Renal pelvis (tissue), 12 donors: ENCODE data around the gene SH3BP2. TPM values are rescaled to one million over a fixed set of nuclear protein-coding genes. Genes with fewer than 3 reads are reported as not detected.
A peak's percentile ranks its signal among the peaks of the same experiment; 100 is the strongest.

ENCODE experiments used
- DNase-seq: peaks from one replicate; pipeline ENCODE4 v3.0.0-alpha.2; 2013
- long read RNA-seq, 16 experiments: transcript quantifications; one replicate each; lab custom pipeline, GENCODE V29; 2026
- polyA plus RNA-seq, 3 donors: library from polyadenylated mRNA; unstranded; fragments of 120-200 nt; gene quantifications; one replicate each; pipeline ENCODE4 v1.2.1, GENCODE V29; 2013; ENCODE audit not compliant: insufficient read length in 3 of 3

SH3BP2 gene
- polyA plus RNA-seq, result 10 to 100 TPM; 36.8 to 56.6 (median 46.1) TPM
- long read RNA-seq, donor 1, partial matches to known transcripts, result 0 of 1 reads
- long read RNA-seq, donor 1, other reads (novel, unspliced or antisense), result 0 of 1 reads
- long read RNA-seq, donor 2, partial matches to known transcripts, result 10 of 13 reads
- long read RNA-seq, donor 2, other reads (novel, unspliced or antisense), result 0 of 13 reads
- long read RNA-seq, donor 3, full-length matches to known transcripts, result 6 of 6 reads
- long read RNA-seq, donor 3, partial matches to known transcripts, result 0 of 6 reads
- long read RNA-seq, donor 3, other reads (novel, unspliced or antisense), result 0 of 6 reads
- long read RNA-seq, donor 4, partial matches to known transcripts, result 0 of 8 reads
- long read RNA-seq, donor 4, other reads (novel, unspliced or antisense), result 0 of 8 reads
- long read RNA-seq, donor 5, result 0 reads
- long read RNA-seq, donor 6, full-length matches to known transcripts, result 3 of 3 reads
- long read RNA-seq, donor 6, partial matches to known transcripts, result 0 of 3 reads
- long read RNA-seq, donor 6, other reads (novel, unspliced or antisense), result 0 of 3 reads
- long read RNA-seq, donor 7, partial matches to known transcripts, result 12 of 16 reads
- long read RNA-seq, donor 7, other reads (novel, unspliced or antisense), result 0 of 16 reads
- long read RNA-seq, donor 8, partial matches to known transcripts, result 0 of 1 reads
- long read RNA-seq, donor 8, other reads (novel, unspliced or antisense), result 0 of 1 reads
- long read RNA-seq, donor 9, partial matches to known transcripts, result 0 of 5 reads
- long read RNA-seq, donor 9, other reads (novel, unspliced or antisense), result 0 of 5 reads
- long read RNA-seq, donor 10, partial matches to known transcripts, result 0 of 5 reads
- long read RNA-seq, donor 10, other reads (novel, unspliced or antisense), result 0 of 5 reads
- long read RNA-seq, donor 11, partial matches to known transcripts, result 0 of 7 reads
- long read RNA-seq, donor 11, other reads (novel, unspliced or antisense), result 0 of 7 reads
- long read RNA-seq, donor 12, full-length matches to known transcripts, result 6 of 6 reads
- long read RNA-seq, donor 12, partial matches to known transcripts, result 0 of 6 reads
- long read RNA-seq, donor 12, other reads (novel, unspliced or antisense), result 0 of 6 reads
- long read RNA-seq, donor 13, partial matches to known transcripts, result 0 of 1 reads
- long read RNA-seq, donor 13, other reads (novel, unspliced or antisense), result 0 of 1 reads
- long read RNA-seq, donor 14, result 0 reads
- long read RNA-seq, donor 15, full-length matches to known transcripts, result 9 of 9 reads
- long read RNA-seq, donor 15, partial matches to known transcripts, result 0 of 9 reads
- long read RNA-seq, donor 15, other reads (novel, unspliced or antisense), result 0 of 9 reads
- long read RNA-seq, donor 16, partial matches to known transcripts, result 0 of 6 reads
- long read RNA-seq, donor 16, other reads (novel, unspliced or antisense), result 0 of 6 reads

GRCh38 chr4:2792711-2793585 lies at the start of gene SH3BP2:
SH3BP2 (plus strand) TSS chr4:2793085; CDS start chr4:2820618, 27,533 bp downstream.
- no peak for DNase-seq

DNA sequence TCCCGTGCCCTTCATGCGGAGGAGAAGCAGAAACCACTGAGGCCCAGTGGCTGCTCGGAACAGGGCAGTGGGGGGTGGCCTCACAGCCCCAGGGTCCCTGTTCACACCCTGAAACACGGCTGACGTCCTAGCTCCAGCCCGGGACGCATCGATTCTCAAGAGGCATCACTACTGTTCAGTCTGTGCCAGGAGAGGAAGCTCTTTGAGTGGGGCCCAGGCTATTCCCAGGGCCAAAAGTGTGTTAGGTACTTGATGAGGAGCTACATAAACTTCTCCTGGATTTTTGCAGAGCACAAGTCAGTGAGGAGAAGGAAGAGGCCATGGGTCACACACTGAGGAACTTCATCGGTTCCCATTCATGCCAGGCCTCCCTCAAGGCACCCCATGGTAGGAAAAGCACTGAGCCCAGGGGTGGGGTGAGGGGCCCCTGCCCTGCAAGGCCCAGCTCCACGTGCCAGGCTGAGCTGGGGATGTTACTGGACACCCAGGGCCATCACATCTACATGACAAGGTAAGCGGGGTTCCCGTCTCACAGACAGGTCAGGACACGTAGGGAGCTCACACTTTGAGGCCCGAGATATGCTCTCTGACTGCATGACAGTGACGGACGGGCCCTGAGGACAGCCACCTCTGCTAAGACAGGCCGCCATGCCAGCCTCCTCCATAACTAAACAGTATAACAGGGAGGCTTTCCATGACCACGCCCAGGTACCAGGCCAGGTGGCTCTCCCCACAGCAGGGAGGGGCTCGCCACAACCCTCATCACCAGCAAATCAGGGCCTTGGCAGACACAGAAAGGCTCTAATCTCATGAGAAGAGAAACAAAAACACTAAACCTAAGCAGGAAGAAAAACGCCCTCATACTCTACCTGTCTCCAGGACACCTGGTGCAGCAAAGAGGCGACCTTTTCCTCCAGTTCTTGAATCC lies 49.1 kb upstream of the SH3BP2 start:
- DNase-seq, result no peak

DNA sequence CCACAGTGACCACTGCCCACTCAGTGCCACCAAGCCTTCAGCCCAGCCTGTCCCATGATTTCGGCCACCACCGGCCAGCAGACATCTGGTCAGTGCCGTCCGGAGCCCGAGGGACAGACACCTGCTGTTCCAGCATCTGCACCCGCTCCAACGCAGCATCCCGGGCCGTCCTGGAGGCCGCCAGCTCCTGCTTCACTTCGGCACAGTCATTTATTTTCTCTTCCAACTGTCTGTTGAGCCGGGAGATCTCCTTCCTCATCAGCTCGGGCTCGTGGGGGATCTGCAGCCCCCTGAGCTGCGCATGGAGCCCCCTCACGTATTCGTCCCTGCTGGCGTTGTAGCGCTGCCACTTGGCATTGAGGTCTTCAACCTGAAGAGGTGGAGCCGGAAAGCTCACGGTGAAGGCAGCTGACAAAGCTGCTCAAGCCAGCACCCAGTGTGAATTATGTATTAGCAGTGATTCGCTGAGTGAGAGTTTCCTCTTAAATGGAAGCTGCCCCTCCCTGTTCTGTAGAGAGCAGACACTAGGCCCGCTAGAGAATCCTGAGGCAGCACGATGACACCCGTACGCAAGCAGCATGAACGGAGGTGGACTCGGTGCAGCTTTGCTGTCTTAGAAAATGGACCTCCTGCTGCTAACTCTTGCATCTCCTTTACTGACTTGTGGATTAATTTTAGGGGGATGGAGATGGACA lies 48.2 kb upstream of the SH3BP2 start:
- DNase-seq, result no peak

GRCh38 chr4:2745516-2745915 lies 47.4 kb upstream of the SH3BP2 start:
- DNase-seq, result no peak

- DNase-seq, result no peak
Measured at GRCh38 chr4:2745981-2746806, 46.7 kb upstream of the SH3BP2 start.

DNA sequence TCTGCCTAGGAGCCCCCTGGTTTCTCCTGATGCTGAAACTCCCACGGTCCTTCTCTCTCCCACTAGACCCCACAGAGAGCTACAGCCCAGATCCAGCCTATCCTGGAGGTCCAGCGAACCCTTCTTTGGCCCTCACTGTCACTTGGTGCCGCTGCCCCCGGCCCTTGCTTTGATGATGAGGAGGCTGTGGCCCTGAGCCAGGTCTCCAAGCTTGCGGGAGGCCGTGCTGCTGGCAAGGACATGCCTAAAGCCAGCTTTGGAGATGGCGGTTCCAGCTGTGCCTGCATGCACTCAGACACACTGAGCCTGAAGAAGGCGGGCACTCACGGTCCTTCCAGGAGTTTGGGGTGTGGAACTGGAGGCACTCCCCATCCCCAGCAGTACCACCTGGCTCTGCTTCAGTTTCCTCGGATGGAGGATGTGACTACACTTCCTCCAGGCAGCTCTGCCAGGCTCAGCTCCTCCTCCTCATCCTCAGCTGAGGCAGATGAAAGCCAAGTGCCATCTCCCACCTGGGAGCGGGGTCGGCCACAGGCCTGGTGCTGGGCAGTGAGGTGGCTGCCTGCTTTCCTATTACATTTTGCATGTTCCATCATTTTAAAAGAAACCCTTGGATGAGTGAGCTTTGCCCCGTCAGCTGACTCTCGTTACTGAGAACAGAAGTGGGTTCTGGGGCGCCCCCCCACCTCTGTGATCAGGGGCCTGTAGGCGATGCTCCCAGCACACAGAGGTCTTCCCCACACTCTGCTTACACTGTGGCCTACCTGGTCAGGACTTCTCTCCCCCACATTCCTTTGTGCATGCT lies 45.8 kb upstream of the SH3BP2 start:
- no peak for DNase-seq

DNA sequence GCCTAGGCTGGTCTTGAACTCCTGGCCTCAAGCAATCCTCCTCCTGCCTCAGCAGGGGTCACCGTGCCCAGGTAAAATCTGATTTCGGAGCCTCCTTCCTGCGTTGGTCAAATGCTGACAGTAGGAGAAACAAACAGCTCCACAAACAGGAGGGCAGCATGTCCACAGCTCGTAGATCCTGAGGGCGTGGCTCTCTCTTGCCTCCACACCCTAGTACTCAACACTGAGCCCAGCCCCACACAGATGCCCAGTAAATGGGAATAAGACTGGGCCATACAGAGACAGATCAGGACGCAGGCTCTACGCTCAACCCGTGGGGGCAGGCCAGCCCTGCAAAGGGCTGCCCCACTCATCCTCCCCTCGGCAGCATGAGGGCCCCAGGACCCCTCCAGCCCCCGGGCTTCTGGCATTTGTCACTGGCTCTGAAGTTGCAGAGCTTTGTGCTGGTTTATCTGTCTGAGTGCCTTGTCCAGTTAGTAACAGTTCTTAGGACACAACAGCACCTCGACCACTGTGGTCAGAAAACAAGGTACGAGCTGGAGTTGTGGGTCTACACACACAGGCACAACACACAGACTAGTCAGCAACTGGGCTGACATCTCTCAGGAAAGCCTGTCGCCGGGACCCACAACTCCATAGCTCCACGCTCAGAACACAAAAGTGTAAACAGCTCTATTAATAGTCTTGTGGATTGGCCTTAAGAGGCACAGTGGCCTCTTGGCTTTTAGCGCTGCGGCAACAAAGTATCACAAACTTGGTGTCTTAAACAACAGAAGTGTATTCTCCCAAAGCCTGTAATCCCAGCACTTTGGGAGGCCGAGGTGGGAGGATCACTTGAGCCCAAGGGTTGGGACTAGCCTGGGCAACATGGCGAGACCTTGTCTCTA lies 41.9 kb upstream of the SH3BP2 start:
- DNase-seq, result no peak

DNA sequence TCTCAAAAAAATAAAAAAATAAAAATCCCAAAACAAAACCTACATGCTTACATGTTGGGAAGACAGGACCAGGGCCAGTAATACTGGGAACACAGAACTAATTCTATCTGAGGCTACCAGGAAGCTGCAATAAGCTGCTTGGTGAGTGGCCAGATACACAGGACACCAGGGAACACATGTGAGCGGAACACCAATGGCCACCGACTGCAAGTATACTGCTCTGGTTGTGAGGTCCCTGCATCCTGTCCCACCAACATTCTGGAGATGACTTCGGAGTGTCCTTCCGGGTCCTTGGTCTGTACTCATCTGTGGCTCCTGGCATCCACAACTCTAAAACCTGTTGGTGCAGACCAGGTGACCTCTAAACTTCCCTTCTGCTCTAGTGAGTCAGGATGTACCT lies 39.4 kb upstream of the SH3BP2 start:
- no peak for DNase-seq

DNA sequence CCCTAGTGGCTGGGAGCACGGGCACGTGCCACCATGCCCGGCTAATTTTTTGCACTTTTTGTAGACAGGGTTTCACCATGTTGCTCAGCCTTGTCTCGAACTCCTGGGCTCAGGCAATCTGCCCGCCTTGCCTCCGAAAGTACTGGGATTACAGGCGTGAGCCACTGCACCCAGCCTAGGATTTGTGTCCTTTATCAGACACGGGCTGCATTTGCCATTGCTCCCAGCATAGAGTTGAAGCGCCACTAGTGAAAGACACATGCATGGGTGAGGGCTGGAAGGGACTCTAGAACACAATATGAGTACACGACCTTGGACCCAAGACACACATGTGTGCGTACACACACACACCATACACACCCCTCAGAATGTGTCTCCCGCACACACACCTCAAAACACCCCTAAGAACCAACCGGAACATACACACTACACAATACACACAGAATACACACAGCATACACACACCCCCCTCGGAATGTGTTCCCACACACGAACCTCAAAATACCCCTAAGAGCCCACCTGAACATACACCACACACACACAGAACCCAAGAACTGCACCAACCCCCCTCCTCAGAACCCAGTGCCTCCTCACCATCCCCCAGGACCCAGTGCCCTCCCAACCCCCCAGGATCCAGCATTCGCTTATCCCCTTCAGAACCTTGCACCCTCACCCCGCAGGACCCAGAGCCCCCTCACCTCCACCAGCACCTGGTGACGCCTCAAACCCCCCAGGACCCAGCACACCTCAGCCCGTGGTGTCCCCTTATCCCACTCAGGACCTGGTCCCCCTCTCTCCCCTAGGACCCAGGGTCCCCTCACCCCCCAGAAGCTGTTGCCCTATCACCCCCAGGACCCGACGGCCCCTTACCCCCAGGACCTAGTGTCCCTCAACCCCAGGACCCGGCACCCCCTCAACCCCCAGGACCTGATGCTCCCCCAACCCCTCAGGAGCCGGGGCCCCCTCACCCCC lies 37.8 kb upstream of the SH3BP2 start:
- DNase-seq, result no peak

GRCh38 chr4:2755821-2756690 lies 36.8 kb upstream of the SH3BP2 start, which contains the start of gene TNIP2:
TNIP2 (minus strand) TSS chr4:2756336; CDS start chr4:2756289, 47 bp downstream.
- peak; percentile 68 for DNase-seq

GRCh38 chr4:2756691-2757350 lies 36.1 kb upstream of the SH3BP2 start:
- no peak for DNase-seq

GRCh38 chr4:2757426-2757825 lies 35.5 kb upstream of the SH3BP2 start:
- DNase-seq, result no peak
